ENCODE data around the gene PANK1. TPM values are rescaled to one million over a fixed set of nuclear protein-coding genes. Genes with fewer than 3 reads are reported as not detected.

PANK1 gene
- total RNA-seq, 4 donors from 2014 or later: 6.3 to 9.6 (median 7.4) TPM

GRCh38 chr10:89637113-89637512 lies 7.9 kb downstream of the PANK1 start:
- DNase-seq (ENCODE audit: low spot score in 2 of 2): no peak
- TF ChIP-seq EP300 (IDR thresholded peaks at IDR 0.05) (no peak), POLR2A (IDR thresholded peaks at IDR 0.05) (no peak), CTCF (IDR thresholded peaks at IDR 0.05) (no peak)
- no peak overlapping the region for H3K27ac ChIP-seq
- no peaks in the 10 kb centered on the region for H3K4me1 ChIP-seq
- H3K9me3 ChIP-seq: no peaks in the 10 kb centered on the region
- no peaks in the 10 kb centered on the region for H3K36me3 ChIP-seq
- no peak overlapping the region for H3K4me3 ChIP-seq
- WGBS, 2 donors: 95 to 97% methylated on average over 7 of the region's 7 CpGs
- H3K27me3 ChIP-seq: no peaks in the 10 kb centered on the region

- H3K4me3 ChIP-seq: no peak overlapping the region
- no peak for TF ChIP-seq POLR2A (IDR thresholded peaks at IDR 0.05)
- no peak for TF ChIP-seq CTCF (IDR thresholded peaks at IDR 0.05)
- no peak for TF ChIP-seq EP300 (IDR thresholded peaks at IDR 0.05)
- 93 to 98% methylated on average over 2 of the region's 2 CpGs for WGBS, 2 donors
- H3K27me3 ChIP-seq: no peaks in the 10 kb centered on the region
- no peaks in the 10 kb centered on the region for H3K36me3 ChIP-seq
- DNase-seq (ENCODE audit: low spot score in 2 of 2): no peak
- H3K27ac ChIP-seq: no peak overlapping the region
- H3K4me1 ChIP-seq: no peaks in the 10 kb centered on the region
- no peaks in the 10 kb centered on the region for H3K9me3 ChIP-seq
Observed at GRCh38 chr10:89634637-89635036, 10.4 kb downstream of the PANK1 start.

- H3K4me3 ChIP-seq: no peak overlapping the region
- TF ChIP-seq EP300 (IDR thresholded peaks at IDR 0.05): no peak
- TF ChIP-seq POLR2A (IDR thresholded peaks at IDR 0.05): no peak
- TF ChIP-seq CTCF (IDR thresholded peaks at IDR 0.05): no peak
Observed at GRCh38 chr10:89633484-89633883, 11.6 kb downstream of the PANK1 start.

GRCh38 chr10:89632824-89633223 lies 12.2 kb downstream of the PANK1 start:
- Histone ChIP-seq H3K36me3 (no peaks in the 10 kb centered on the region), H3K27ac (no peak overlapping the region), H3K4me3 (no peak overlapping the region), H3K4me1 (no peaks in the 10 kb centered on the region), H3K27me3 (no peaks in the 10 kb centered on the region), H3K9me3 (no peaks in the 10 kb centered on the region)
- WGBS, 2 donors: 92 to 93% methylated on average over 1 of the region's 1 CpG
- TF ChIP-seq EP300 (IDR thresholded peaks at IDR 0.05) (no peak), POLR2A (IDR thresholded peaks at IDR 0.05) (no peak), CTCF (IDR thresholded peaks at IDR 0.05) (no peak)
- no peak for DNase-seq (ENCODE audit: low spot score in 2 of 2)

More at GRCh38 chr10:89633484-89633883, 11.6 kb downstream of the PANK1 start:
- no peaks in the 10 kb centered on the region for H3K9me3 ChIP-seq
- no peaks in the 10 kb centered on the region for H3K4me1 ChIP-seq
- no peak for DNase-seq (ENCODE audit: low spot score in 2 of 2)
- H3K27ac ChIP-seq: no peak overlapping the region
- no peaks in the 10 kb centered on the region for H3K27me3 ChIP-seq
- no peaks in the 10 kb centered on the region for H3K36me3 ChIP-seq

- 74 to 78% methylated on average over 1 of the region's 1 CpG for WGBS, 2 donors
- Histone ChIP-seq H3K4me3 (no peak overlapping the region), H3K27ac (no peak overlapping the region), H3K36me3 (no peaks in the 10 kb centered on the region), H3K4me1 (no peaks in the 10 kb centered on the region), H3K27me3 (no peaks in the 10 kb centered on the region), H3K9me3 (no peaks in the 10 kb centered on the region)
- no peak for DNase-seq (ENCODE audit: low spot score in 2 of 2)
- TF ChIP-seq CTCF (IDR thresholded peaks at IDR 0.05): no peak
- no peak for TF ChIP-seq POLR2A (IDR thresholded peaks at IDR 0.05)
- TF ChIP-seq EP300 (IDR thresholded peaks at IDR 0.05): no peak
Observed at GRCh38 chr10:89627830-89628229, 17.2 kb downstream of the PANK1 start.

All from tibial nerve (tissue), 4 donors.